HG03575 (cell line): Measurements from ENCODE around the gene SPI1.

Source experiments
- ATAC-seq: cut with Tn5 transposase; IDR thresholded peaks from one replicate; pipeline ENCODE4 v1.9.1; 2021; ENCODE audit not compliant: unreplicated experiment, insufficient number of reproducible peaks, low FRiP score; ENCODE audit errors: extremely low read depth

SPI1 gene

DNA sequence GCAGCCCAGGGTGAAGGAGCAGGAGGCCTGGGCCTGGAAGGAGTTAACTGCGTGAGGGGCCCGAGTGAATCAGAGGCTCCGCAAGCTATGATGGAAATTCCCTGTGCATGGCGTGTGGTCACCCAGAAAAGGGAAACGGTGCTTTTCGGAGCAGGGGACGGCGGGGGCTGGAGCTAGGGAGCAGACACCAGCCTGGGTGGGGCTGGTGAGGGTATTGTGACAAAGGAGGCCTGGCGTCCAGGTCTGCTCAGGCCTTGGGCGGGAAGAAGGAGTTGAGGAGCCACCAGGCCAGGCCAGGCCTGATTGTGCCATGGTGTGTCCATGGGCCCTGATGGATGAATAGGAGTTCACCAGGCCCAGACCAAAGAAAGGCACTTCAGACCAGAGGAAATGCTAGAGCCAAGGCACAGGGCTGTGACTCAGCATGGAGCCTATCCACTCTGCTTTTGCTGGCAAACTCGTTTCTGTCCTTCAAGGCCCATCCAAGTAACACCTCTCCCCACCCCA is 12.8 kb upstream of the SPI1 start:
- no peak for ATAC-seq

- ATAC-seq, result no peak
These were observed 12.0 kb upstream of the SPI1 start for GRCh38 chr11:47390422-47390760.

DNA sequence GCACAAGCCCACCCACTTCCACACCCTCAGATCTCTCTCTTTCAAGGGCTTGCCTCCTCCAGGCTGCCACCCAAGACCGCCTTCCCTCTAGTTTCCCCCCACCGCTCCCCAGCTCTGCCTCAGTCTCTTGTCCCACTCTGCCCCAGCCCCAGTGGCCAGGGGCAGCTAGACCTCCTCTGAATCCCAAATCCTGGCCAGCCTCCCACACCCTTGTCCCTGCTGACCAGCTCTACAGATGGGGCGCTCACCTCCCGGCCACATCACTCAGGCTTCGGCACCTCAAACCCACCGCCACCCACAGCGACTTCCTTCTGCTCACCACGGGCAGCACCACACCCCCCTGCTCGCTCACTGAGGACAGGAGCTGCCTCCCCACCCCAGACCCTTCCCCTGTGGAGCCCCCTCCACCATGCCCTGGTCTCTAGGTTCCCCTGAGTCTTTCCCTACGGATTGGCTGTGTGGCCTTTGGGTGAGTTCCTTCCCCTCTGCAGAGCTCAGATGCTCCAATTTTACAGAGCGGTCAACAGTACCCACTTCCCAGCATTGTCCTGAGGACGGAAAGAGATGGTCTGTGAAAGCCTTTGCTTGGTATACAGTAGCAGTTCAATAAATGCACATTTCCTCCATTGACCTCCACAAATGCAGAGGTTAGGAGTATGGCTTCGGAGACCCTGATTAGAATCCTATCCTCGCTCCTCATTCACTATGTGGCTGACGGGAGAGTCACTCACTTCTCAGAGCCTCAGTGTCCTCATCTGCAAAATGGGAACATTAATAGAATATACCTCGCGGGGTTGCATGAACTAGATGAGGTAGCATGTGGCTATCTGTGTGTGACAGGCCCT is 11.5 kb upstream of the SPI1 start:
- no peak for ATAC-seq

GRCh38 chr11:47388697-47389576 is 10.6 kb upstream of the SPI1 start:
- ATAC-seq, result no peak

- ATAC-seq, result no peak
These were observed 9.8 kb upstream of the SPI1 start for GRCh38 chr11:47387944-47388696.

DNA sequence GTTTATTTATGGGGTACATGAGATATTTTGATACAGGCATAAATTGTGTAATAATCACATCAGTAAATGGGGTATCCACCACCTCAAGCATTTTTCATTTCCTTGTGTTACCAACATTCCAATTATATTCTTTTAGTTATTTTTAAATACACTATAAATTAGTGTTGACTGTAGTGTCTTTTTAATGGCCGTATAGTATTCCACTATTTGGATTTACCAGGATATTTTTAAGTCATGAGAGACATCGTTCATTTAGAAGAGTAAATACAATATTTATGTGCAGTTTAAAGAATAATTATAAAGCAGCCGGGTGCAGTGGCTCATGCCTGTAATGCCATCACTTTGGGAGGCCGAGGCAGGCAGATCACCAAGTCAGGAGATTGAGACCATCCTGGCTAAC is 6.2 kb upstream of the SPI1 start:
- no peak for ATAC-seq

- ATAC-seq, result no peak
These were observed 4.7 kb upstream of the SPI1 start for GRCh38 chr11:47383071-47383470.

DNA sequence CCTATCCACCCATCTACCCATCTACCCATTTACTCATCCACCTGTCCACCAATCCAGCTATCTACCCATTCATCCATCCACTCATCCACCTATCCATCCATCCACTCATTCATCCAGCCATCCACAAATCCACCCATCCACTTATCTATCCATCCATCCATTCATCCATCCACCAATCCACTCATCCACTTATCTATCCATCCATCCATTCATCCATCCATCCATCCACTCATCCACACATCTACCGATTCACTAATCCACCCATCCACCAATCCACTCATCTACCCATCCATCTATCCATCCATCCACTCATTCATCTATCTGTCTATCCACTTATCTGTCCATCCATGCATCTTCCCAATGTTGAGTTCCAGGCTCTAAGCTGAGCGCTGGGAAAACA is 1.7 kb upstream of the SPI1 start:
- ATAC-seq, result no peak

DNA sequence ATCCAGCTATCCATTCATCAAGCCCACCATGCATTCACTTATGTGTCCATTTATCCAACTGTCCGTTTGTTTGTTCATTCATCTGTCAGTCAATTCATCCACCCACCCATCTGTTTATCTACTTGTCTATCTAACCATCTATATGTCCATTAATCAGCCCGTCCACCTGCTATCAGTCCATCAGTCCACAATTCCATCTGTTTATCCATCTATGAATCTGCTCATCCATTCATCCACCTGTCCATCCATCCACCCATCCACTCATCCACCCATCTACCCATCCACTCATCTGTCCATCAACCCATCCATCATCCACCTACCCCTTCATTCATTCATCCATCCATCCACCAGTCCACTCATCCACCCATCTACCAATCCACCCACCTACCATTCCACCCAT is 970 bp upstream of the SPI1 start:
- ATAC-seq, result no peak

- ATAC-seq, result no peak
These were observed 456 bp upstream of the SPI1 start for GRCh38 chr11:47378836-47379170.

DNA sequence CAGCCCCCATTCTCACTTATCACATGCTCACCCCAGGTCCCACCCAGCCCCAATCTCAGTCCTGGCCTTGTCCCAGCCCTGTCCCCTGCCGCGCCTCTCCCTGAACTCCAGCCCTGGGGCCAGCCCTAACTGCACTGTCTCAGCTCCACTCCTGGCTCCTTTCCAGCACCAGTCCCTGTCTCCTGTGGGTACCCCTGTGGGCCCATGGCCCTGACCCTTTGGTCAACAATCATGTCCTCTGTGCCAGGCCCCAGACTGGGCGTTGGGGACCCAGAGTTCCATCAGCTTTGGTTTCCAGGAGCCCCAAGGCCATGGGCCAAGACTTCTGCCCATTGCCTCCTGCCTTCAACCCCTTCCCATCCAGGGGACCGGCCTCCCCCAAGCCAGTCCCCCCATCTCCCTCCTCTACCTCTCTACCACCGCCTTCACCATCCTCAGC is 757 bp downstream of the SPI1 start:
- ATAC-seq, result no peak

DNA sequence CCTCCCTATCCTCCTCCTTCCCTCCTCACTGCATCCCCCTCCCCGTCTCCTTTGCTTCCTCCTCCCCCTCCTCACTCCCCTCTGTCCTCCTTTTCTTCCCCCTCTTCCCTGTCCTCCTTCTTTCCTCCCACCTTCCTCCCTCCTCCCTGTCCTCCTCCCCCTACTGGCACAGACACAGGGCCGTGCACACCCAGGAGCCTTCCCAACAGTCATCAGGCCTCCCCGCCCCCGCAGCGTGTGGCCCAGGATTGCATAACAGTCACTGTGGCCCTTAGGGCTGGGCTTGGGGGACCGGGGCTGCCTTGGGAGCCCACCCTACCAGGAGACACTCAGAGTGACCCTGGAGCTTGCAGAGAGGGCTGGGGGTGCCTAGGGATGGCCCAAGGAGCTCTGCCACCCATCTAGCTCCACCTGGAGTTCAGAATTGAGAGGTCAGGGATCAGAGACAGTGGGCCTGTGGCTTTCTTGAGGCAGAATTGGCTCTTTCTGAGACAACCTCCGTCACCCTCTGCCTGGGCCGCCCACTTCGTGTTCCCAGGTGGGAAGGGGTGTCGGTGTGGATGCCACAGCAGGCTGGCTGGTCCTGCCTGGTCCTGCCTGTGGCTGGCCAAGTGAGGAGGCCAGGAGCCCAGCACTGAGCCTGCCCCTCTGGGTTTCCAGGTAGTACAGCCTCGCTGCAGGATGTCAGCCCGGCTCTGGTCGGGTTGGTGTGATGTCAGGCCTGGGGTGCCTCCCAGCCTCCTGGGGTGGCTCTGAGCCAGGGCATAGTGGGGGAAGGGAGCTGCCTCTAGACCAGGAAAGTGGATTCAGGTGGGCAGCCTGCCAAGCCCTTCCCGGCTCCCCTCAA is 1.6 kb downstream of the SPI1 start:
- no peak for ATAC-seq

GRCh38 chr11:47376107-47376524 is 2.2 kb downstream of the SPI1 start:
- no peak for ATAC-seq

DNA sequence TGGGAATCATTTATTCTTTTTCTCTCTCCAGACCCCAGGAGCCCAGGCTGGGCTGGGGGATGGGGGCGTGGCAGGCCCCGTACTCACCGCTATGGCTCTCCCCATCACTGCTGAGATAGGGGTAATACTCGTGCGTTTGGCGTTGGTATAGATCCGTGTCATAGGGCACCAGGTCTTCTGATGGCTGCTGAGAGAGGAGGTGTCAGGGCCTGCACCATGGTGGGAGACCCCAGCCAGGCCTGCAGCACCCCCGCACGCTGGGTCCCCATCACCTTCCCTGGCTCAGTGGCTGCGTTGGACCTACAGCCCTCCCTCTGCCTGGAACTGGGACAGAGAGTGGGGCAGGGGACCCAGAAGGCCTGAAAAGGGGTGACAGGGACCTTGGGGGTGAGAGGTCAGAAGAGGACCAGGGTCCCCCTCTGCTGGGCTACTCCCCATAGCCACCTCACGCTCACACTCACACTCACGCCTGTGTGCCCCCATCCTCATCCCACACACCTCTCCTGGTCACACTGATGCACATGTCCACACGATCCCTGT is 2.7 kb downstream of the SPI1 start:
- no peak for ATAC-seq

DNA sequence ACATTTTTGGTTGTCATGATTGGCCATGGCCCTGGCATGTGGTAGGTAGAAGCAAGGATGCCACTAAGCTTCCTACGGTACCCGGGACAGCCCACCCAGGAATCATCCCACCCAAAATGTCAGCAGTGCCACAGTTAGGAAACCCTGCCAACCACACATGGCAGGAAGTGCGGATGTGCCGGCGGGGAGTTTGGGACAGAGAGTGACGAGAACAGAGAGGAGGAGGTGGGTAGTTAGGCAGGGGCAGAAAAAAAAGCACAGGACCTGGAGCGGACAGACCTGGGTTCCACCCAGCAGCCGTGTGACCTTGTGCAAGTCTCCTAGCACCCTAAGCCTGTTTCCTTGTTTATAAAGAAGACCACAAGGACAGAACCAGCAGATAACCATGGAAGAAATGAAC is 3.3 kb downstream of the SPI1 start:
- ATAC-seq, result no peak

DNA sequence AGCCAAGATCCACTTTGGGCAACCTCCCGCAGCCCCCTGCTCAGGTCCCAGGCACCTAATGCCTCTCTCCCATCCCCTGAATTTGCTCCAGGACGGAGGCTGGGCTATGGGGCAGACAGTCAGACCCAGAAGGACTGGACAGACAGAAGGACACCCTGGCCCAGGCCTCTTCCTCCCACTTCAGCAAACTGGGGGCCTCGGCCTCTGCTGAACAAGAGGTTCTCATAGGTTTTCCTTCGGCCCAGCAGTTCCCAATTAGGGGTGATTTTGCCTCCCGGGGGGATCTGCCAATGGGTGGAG is 3.7 kb downstream of the SPI1 start:
- no peak for ATAC-seq

- no peak for ATAC-seq
These were observed 4.2 kb downstream of the SPI1 start for GRCh38 chr11:47373876-47374719.

GRCh38 chr11:47372422-47372821 is 5.9 kb downstream of the SPI1 start:
- no peak for ATAC-seq
